GM19193 (cell line): ENCODE results near the gene ATXN7L1.
A peak's percentile ranks its signal among the peaks of the same experiment; 100 is the strongest.

ENCODE experiments used
- POLR2A ChIP-seq: IDR thresholded peaks from 4 replicates; pipeline ENCODE4 v1.6.1; 2011; ENCODE audit not compliant: insufficient read depth, insufficient read length; ENCODE audit errors: extremely low read depth

Gene ATXN7L1

DNA sequence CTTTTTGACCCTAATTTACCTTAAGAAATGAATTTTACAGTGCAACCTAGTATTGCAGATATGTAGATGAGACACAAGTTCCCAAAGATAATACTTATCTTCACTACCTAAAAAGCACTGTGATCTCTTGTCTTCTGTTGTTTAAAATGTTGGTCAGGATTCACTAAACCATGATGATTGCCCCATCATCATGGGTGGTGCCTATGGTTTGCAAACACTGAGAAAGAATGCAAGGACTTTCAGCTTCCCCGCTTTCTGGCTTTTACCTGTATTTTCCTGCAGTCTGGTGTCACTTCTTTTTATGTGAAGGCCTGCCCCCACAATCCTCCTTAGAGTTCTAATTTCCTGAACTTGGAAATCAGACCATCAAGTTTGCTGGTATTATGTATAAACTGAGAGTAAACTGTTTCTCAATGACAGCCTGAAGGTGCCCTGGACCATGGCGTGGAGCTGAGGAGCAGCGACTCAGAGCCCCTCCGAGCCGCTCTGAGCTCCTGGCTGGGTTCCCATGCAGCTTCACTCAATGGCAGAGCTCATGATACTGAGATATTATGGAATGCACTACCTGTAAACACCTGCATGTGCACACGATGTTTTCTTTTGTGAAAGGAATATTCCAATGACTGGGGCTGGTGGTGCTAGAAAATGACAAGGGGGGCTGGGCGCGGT, 176.7 kb downstream of the ATXN7L1 start:
- TF ChIP-seq POLR2A = no peak

DNA sequence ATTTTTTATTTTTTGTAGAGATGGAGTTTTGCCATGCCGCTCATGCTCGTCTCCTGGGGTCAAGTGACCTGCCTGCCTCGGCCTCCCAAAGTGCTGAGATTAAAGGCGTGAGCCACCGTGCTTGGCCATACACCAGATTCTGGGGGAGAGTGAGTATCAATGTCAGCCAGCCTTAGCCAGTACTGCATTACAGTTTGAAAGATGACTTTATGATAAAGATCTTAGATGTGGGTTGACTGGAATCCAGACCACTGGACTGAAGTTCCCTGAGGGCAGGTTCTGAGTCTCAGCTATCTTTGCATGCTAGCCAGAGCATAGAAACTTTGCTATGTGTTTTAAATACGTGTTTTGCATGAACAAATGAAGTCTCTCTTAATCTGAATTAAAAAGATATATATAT, 177.9 kb downstream of the ATXN7L1 start:
- TF ChIP-seq POLR2A = no peak

DNA sequence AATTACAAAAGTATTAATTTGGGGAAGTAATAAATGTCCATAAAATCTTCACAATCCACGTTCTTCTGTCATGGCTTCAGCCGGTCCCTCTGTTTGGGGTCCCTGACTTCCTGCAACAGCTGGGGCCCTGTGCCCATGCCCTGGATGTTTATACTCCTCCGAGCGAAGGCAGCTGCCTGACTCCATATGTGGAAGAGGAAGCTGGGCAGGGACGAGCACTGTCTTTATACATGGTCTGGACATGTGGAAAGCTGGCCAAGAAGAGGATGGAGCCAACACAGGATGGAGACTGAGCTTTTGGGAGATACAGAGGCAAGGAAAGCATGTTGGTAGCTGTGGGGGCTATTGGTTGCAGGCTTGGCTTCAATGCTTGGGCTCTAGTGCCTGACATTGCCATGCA, 178.6 kb downstream of the ATXN7L1 start:
- no peak for TF ChIP-seq POLR2A

DNA sequence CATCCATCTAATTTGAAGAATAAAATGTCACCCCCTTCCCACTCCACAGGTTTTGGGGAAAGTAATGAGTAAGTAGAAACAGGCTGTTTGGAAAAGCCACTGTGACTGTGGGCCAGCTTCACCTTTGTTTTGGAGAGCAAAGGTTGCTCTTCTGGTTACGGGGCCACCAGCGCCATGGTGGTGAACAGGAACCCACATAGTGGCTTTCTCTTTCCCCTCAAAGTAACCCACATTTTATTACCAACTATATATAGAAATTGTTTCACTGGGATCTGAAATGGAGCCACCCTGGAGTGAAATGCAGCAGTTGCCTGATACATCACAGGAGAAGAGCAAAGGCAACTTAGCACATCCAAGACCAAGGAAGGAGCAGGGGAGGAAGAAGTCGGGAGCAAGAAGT, 182.8 kb downstream of the ATXN7L1 start:
- TF ChIP-seq POLR2A = no peak

DNA sequence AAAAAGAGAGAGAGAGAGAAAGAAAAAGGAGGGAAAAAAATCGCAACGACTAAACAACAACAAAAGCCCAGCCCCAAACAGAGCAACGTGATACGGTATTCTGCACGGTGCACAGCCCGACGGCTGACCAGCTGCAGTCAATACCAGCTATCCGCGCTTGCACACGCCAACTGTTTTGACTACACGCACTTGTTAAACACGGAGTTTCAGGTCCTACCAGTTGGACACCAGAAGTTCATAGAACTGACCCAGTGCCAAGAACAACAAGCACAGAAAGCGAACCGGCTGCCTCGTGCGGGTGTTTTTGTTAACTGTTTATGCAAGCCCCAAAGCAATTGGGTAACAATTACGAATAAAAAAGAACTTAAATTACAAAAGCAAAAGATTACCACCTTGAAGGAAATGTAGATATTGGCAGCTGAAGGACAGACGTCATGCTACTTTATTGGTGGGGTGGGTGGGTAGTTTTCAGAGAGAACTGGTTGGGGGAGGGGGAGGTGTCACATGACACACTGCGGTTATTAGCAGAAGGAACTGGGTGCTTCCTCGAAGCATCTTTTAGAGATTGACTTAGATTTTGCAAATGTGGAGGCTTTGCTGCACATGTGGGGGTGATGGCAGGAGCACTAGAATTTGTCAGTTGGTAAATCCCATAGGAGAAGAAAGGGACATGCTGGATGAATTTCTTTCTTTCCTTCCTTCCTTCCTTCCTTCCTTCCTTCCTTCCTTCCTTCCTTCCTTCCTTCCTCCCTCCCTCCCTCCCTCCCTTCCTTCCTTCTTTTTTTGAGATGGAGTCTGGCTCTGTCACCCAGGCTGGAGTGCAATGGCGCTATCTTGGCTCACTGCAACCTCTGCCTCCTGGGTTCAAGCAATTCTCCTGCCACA, 184.5 kb downstream of the ATXN7L1 start:
- no peak for TF ChIP-seq POLR2A

DNA sequence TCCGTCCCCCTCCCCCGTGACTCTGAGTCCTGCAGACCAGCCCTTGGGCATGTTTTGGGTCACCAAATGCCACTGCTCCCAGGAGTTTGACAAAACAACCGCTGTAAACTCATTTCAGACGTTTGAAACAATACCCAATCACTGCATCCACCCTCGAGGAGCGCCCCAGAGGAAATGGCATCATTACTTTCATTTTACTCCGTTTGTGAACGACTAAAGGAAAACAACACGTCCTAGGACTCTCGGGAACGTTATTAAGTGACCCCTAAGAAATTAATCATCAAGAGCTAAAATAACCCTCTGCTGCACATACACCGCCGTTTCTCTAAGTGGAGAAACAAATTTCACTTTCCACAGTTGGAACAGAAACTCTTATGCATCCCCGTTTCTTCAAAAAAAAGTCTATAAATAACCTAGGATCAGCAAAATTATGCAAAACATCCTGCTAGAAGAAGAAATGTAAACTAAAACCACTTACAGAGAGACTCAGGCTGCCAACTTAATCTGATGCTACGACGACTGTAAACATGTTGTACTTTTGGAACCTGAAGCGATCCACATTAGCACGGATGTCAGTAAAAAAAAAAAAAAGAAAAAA, 185.2 kb downstream of the ATXN7L1 start:
- no peak for TF ChIP-seq POLR2A

DNA sequence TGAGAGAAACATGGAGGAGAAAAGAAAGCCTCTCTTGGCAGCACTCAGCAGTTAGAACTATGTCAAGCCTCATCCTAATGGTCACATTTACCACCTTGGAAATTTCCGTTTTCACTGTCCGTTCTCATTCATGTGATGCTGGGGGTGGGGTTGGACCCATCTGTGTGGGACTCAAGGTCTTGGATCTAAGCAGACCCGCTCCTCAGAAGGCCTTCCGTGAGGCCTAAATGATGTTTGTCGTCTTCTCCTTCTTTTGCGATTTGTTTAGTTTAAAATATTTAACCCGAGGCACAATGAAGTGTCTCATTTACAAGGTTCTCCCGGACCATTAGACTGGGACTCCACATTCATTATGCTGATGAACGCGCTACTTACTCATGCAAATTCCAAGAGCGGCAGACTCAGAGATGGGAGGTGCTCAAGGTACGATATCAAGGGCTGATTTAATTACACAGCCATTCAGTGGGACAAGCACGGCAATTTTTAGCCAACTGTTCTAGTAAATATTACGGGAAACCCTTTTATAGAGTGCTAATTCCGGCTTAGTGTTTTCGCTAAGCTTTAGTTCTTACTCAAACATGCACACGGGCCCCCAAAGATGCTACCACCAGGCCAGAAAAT, 186.0 kb downstream of the ATXN7L1 start:
- no peak for TF ChIP-seq POLR2A

DNA sequence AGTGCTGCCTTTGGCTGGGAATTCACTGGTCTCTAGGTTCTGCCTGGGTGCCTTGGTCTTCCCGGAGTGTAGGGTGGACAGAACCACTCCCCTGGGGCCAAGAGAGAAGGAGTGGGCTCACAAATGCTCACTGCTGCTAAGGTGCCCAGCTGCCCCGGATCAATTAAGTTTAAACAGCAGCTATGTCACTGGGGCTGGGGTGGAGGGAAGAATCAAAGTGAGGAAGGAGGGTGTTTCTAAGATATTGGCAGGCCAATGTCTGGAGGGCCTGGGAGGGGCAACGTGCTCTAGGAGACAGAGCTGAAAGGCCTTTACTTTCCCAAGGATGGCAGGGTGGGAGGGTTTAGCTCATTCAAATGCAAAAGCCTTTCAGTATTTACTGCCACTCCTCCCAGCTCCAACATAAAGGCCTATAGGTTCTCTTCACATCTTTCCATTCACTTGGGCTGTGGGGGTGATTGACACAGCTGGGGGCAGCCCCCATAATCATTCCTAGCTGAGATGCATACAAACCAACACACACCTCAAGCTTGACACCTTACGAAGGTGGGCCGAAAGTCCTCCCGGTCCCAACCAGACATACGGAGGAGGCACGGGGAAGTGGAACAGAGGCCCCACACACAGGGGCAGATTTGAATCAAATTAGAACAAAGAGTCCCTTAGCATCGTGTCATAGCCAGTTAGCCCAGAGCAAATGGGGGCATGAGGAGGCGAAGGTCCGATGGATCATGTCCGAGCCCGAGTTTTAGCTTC, 187.2 kb downstream of the ATXN7L1 start:
- no peak for TF ChIP-seq POLR2A

DNA sequence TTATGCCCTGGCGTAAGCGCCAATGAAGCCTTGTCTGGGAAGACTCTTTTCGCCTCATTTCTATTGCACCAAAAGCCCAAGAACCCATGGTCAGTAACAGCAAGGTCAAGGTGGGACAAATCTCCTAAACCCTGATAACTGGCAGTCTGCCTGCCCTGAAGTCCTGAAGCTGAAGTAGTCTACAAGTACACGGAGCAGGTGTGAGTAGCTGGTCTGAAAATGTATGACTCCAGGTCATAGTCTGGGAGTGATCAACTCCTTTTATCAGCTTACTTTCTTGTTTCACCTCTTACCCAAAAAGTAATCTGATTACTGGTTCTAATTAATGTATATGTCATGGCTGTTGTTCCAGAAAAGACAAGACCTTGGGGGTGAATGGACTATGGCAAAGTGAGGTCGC, 187.8 kb downstream of the ATXN7L1 start:
- TF ChIP-seq POLR2A = no peak

DNA sequence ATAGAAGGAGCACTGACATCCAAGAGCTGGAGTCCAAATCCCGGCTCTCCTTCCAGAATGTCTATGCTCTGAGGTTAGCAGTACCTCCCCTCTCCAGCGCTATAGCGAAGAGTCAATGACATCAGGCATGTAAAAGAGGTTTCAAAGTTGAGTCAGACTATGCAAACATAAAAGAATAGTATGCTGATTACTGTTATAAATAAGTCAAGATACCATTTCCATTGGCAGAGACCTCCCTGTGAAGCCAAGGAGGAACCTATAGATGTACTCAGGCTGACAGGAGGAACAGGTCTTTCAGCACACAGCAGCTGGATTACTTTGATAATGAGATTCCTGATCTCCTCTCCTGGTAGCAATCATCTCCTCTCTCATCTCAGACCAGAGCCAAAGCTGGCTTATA, 191.2 kb downstream of the ATXN7L1 start:
- no peak for TF ChIP-seq POLR2A

DNA sequence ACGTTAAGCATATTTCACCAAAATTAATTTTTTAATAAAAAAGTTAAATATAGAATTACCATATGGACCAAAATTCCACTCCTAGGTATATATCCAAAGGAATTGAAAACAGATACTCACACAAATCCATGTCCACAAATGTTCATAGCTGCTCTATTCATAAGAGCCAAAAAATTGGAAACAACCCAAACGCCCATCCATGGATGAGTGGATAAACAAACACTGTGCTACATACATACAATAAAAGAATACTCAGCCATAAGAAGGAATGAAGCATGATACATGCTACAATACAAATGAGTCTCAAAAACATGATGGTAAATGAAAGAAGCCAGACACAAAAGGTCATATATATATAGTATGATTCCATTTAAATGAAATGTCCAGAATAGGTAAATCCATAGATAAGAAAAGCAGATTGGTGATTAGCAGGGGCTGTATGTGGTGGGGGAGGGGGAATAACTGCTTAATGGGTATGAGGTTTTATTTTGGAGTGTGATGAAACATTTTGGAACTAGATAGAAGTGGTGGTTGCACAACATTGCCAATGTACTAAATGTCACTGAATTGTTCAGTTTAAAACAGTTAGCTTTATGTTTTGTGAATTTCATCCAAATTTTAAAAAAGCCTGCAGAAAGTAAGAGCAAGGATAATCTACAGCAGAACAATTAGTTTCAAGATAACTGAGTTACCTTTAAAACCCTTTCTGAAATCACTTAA, 193.9 kb downstream of the ATXN7L1 start:
- TF ChIP-seq POLR2A = no peak

DNA sequence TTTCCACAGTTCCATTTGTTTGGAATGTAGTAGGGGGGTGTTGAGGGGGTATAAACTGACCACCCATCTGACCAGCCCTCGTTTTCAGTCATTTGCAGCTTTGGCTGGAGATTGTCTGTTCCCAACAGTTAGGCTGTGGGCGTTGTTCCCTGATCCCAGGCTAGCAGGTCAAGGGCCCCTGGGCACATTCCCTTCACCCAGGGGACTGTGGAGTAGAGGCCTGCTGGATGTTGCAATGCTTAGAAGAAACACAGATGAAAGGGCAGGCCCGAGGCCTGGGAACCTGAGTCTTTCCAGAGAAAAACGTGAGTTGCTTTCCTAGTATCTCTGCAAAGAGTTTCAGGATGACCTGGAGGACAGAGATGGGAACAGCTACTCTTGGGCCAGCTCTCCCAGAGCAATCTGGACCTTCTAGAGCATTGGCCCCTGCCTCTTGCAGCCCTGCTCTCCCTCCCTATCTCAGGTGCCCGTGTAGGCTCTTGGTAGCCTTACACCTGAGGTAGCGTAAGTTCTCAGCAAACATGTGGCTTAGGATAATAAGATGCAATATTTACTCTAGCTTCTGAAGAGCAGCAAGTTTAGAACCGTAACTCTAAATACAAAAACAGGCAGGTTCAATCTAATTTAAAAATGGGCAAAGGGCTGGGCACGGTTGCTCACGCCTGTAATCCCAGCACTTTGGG, 195.8 kb downstream of the ATXN7L1 start:
- no peak for TF ChIP-seq POLR2A

DNA sequence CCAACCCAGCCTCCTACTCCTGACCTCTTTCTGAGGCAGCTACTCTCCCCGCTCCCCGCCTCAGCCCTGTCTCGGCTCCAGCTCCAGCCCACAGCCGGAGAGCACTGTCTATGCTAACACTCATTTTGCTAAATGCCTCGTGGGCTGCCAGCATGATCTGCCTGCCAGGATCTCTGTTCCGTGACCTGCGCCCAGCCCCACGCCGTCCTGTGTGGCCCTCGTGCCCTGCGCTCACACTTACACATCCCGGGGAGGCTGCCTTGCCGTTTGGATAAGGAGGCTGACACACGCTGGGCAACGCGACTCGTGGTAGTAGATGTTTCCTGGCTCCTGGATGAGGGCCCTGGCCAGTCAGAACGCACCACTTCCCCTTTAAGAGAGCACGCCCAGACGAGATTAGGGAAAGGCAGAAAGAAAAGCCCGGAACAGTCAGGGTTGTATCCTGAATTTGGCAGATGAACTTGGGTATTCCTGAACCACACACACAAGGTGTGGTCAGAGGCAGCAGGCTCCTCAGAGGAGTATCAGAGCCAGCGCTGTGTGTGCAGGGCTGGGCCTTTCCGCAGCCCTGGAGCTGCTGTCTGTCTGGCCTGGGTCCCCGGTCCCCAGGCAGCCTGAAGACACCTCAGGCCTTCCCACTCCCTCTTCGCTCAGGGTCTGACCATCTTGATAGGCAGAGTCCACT, 197.4 kb downstream of the ATXN7L1 start:
- peak; percentile 24 for TF ChIP-seq POLR2A
